Erythroblast (primary cell): Measurements from ENCODE around the gene CCNY.

Source experiments
- GATA1 ChIP-seq: IDR thresholded peaks from 2 replicates; pipeline ENCODE4 v1.6.1; 2011; ENCODE audit warnings: low read depth, mild to moderate bottlenecking, control low read depth, low read length, moderate library complexity
- POLR2A ChIP-seq: IDR thresholded peaks from 2 replicates; pipeline ENCODE4 v1.6.1; 2011; ENCODE audit warnings: mild to moderate bottlenecking, low read length

DNA sequence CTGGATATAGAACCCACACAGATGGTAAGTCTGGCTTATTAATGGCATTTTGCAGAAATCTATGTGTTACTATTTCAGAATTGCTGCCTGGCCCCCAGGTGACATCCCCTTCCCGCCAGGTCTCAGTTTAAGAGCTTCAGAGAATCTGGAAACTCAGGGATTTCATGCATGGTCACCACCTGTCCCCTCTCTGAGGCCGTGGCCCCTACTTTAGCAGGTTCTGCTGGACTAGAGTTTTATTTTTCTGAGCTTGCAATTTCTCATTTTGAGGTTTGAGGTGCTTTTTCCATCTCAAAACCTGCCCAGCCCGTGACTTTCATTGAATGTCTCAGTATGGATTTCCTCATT is 244.1 kb downstream of the CCNY start:
- TF ChIP-seq POLR2A: no peak
- no peak for TF ChIP-seq GATA1
